Body of pancreas (tissue), 4 donors: ENCODE data around the gene RABAC1. TPM values are rescaled to one million over a fixed set of nuclear protein-coding genes. Genes with fewer than 3 reads are reported as not detected.

Source experiments
- ATAC-seq: fragments of 150-250 bp; one replicate; pipeline ENCODE4 v1.9.1; 2016
- DNase-seq, 4 donors: peaks; one replicate each; pipeline ENCODE4 v3.0.0-alpha.2; 2019
- H3K27ac ChIP-seq, 4 donors: fragments of 200-600 bp; sonication (generic); 1 replicate in 3 of 4; 2 replicates in 1 of 4; pipeline versions ENCODE4 v1.5.1 to v1.6.1; 2016 to 2019; ENCODE audit warnings: mild to moderate bottlenecking in 1 of 4, mixed read lengths in 1 of 4, moderate library complexity in 1 of 4
- H3K27me3 ChIP-seq, 2 donors: fragments of 200-600 bp; sonication (generic); one replicate each; pipeline ENCODE4 v1.6.0; 2016; ENCODE audit warnings: mild to moderate bottlenecking in 1 of 2
- H3K36me3 ChIP-seq, 2 donors: fragments of 200-600 bp; sonication (generic); replicated peaks in 1 of 2; 2 replicates each; pipeline ENCODE4 v1.5.1; 2016; ENCODE audit warnings: low read depth in 2 of 2; ENCODE audit not compliant: insufficient read depth in 1 of 2
- H3K4me1 ChIP-seq: fragments of 200-600 bp; sonication (generic); one replicate; pipeline ENCODE4 v1.6.0; 2016
- H3K4me3 ChIP-seq, 2 donors: fragments of 200-600 bp; sonication (generic); 1 replicate in 1 of 2; 2 replicates in 1 of 2; pipeline ENCODE4 v1.5.1; 2016 to 2019
- H3K9me3 ChIP-seq, 3 donors: fragments of 200-600 bp; sonication (generic); 1 replicate in 2 of 3; 2 replicates in 1 of 3; pipeline ENCODE4 v1.5.1; 2016
- POLR2A ChIP-seq, 3 donors: fragments of 450-650 bp; IDR thresholded peaks; one replicate each; pipeline ENCODE4 v1.6.1; 2016; ENCODE audit warnings: antibody characterized with exemption in 3 of 3, mild to moderate bottlenecking in 2 of 3
- WGBS, 2 donors: methylation state at CpG; one replicate each; pipeline ENCODE4 v1.1.5; 2017; 5-methylcytosine and 5-hydroxymethylcytosine counted together
- intact Hi-C: fragments of 100-400 bp; cut with DNase I; formaldehyde crosslinking; loops from one replicate; pipeline ENCODE4 v1.15.1; 2023
- total RNA-seq, 2 donors: library from RNA; depleted of rRNA; stranded (reverse); fragments of >200 nt; gene quantifications; one replicate each; pipeline ENCODE4 v1.1.0, GENCODE V29; 2016
- TF ChIP-seq, protein P1 (sequence below), 7 experiments: fragments of 450-650 bp in 4 of 7; fragments of 200-600 bp in 3 of 7; sonication (generic) in 3 of 7; IDR thresholded peaks; one replicate each; pipeline ENCODE4 v1.5.1; 2016 to 2019; ENCODE audit warnings: antibody characterized with exemption in 7 of 7

RABAC1 gene
- total RNA-seq, 2 donors from 2014 or later = 87.3 to 88.5 TPM

DNA sequence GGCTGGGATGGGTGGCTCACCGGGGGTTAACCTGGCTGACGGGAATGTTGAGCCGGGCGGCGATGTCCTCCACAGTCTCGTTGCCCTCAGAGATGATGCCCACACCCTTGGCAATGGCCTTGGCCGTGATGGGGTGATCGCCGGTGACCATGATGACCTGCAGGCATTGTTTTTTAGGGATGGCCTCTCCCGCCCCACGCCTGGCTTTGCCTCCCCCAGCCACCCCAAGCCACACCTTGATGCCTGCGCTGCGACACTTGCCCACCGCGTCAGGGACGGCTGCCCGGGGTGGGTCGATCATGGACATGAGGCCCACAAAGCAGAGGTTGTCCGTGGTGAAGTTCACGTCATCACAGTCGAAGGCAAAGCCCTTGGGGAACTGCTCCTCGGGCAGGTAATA lies 18.8 kb upstream of the RABAC1 start:
- Histone ChIP-seq H3K27me3 (no peaks in the 10 kb centered on the region), H3K36me3 (no peaks in the 10 kb centered on the region), H3K4me1 (no peaks in the 10 kb centered on the region), H3K4me3 (no peak overlapping the region), H3K27ac (no peak overlapping the region), H3K9me3 (no peaks in the 10 kb centered on the region)
- intact Hi-C loops = no loop called here
- DNase-seq = no peak
- ATAC-seq = no peak
- WGBS, 2 donors = 41 to 75% methylated on average over 9 to 22 of the region's 22 CpGs
- TF ChIP-seq, protein P1, sequence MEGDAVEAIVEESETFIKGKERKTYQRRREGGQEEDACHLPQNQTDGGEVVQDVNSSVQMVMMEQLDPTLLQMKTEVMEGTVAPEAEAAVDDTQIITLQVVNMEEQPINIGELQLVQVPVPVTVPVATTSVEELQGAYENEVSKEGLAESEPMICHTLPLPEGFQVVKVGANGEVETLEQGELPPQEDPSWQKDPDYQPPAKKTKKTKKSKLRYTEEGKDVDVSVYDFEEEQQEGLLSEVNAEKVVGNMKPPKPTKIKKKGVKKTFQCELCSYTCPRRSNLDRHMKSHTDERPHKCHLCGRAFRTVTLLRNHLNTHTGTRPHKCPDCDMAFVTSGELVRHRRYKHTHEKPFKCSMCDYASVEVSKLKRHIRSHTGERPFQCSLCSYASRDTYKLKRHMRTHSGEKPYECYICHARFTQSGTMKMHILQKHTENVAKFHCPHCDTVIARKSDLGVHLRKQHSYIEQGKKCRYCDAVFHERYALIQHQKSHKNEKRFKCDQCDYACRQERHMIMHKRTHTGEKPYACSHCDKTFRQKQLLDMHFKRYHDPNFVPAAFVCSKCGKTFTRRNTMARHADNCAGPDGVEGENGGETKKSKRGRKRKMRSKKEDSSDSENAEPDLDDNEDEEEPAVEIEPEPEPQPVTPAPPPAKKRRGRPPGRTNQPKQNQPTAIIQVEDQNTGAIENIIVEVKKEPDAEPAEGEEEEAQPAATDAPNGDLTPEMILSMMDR (IDR thresholded peaks at IDR 0.05) = no peak
- TF ChIP-seq POLR2A (IDR thresholded peaks at IDR 0.05) = no peak

DNA sequence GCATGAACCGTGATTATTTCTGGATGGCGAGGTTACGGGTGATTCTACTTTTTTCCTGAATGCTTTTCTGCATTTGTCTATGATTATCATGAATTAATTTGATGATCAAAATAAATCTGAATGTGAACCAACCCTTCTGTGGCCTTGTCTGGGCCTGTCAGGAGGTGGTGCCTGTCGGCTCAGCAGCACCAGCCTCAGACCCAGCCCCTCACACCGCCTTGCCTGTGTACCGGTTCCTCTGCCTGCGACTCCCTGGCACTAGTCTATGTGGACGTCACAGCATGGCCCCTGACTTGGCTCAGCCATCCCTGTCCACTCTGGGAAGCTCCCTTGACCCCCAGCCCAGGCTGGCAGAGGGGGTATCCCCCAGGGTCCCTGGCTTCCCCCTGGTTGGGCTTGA lies 15.5 kb upstream of the RABAC1 start:
- intact Hi-C loops = no loop called here
- Histone ChIP-seq H3K36me3 (no peaks in the 10 kb centered on the region), H3K27me3 (no peaks in the 10 kb centered on the region), H3K27ac (no peak overlapping the region), H3K9me3 (no peaks in the 10 kb centered on the region), H3K4me3 (no peak overlapping the region), H3K4me1 (no peaks in the 10 kb centered on the region)
- 67% methylated on average over 8 of the region's 8 CpGs for WGBS, 2 donors
- no peak for TF ChIP-seq POLR2A (IDR thresholded peaks at IDR 0.05)
- TF ChIP-seq, protein P1 (IDR thresholded peaks at IDR 0.05) = no peak
- DNase-seq = no peak
- no peak for ATAC-seq

DNA sequence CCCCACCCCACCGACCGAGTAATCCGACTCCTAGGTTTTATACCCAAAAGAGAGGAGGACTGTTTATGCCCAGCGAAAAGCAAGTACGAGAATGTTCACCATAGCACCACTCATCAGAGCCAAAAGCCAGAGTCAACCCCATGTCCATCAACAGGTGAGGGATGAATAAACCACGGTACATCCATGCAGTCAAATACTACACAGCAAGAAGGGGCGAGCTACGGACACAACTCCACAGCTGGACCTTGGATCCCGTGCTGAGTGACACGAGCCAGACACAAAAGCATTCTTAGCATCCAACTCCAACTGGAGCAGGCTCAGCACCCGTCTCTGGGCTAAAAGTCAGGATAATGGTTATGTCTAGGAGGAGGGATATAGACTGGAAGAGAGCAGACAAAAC lies 12.2 kb upstream of the RABAC1 start:
- intact Hi-C loops = no loop called here
- ATAC-seq = no peak
- TF ChIP-seq, protein P1 (IDR thresholded peaks at IDR 0.05) = no peak
- TF ChIP-seq POLR2A (IDR thresholded peaks at IDR 0.05) = no peak

DNA sequence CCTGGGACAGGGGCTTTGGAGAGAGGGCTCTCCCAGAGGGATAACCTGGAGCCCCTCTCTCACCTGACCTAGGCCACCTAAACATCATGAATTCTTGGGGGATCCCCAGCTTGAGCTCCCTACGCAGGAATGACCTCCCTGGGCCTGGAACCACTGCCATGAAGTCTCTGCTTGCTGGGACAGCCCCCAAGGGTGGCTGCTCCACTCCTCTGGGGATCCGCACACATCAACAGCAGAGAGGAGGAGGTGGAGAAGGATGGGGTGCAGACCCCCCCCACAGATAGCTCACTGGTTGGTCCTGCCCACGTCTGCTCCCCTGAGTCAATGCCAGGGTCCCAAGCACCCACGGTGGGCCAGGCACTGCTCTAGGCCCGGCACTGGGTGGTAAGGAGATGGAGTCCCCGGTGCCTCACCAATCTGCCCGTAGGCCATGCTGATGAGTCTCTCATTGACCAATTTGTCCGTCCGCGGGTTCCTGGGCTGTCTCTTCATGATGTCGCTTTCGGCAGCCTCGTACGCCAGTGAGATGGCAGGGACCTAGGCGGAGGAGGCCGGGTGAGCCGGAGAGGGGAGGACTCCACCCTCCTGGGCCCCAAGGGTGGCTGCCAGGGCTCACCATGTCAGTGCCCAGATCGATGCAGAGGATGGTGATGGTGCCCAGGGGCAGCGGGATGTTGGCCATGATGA lies 10.8 kb upstream of the RABAC1 start:
- ATAC-seq (no peak), DNase-seq (no peak)
- H3K4me3 ChIP-seq = no peak overlapping the region
- no peaks in the 10 kb centered on the region for H3K36me3 ChIP-seq
- no peaks in the 10 kb centered on the region for H3K4me1 ChIP-seq
- no peaks in the 10 kb centered on the region for H3K9me3 ChIP-seq
- 20 to 84% methylated on average over 1 to 16 of the region's 19 CpGs for WGBS, 2 donors
- no peak for TF ChIP-seq POLR2A (IDR thresholded peaks at IDR 0.05)
- TF ChIP-seq, protein P1 (IDR thresholded peaks at IDR 0.05) = no peak
- H3K27me3 ChIP-seq = no peaks in the 10 kb centered on the region
- intact Hi-C loops = no loop called here
- no peak overlapping the region for H3K27ac ChIP-seq

More for the DNA sequence above, 12.2 kb upstream of the RABAC1 start:
- no peak for DNase-seq
- Histone ChIP-seq H3K4me1 (no peaks in the 10 kb centered on the region), H3K4me3 (no peak overlapping the region), H3K9me3 (no peaks in the 10 kb centered on the region), H3K27me3 (no peaks in the 10 kb centered on the region), H3K27ac (no peak overlapping the region), H3K36me3 (no peaks in the 10 kb centered on the region)
- 72 to 74% methylated on average over 11 of the region's 11 CpGs for WGBS, 2 donors
